Natural killer cell treated with Interleukin-12 subunit alpha and Interleukin-12 subunit beta and Interleukin-15 and Interleukin-18, amount 100 ng/mL, for 72 hours (primary cell): ENCODE data around the gene EEIG1. TPM values are rescaled to one million over a fixed set of nuclear protein-coding genes. Genes with fewer than 3 reads are reported as not detected.
A peak's percentile ranks its signal among the peaks of the same experiment; 100 is the strongest.
"Not testable (repeated sequence)": the region's sequence is repeated elsewhere in the genome, so short reads cannot be mapped to it uniquely, and the experiment has no call there.

Experiments
- ATAC-seq, 2 donors: fragments of 150-1000 bp; cut with Tn5 transposase in 1 of 2; sonication (Bioruptor Pico), chemical (Tn5 transposase) in 1 of 2; 2 replicates each; pipeline ENCODE4 v1.10.0; 2021
- DNase-seq: peaks from one replicate; pipeline ENCODE4 v3.0.0; 2022; ENCODE audit warnings: low spot score
- H3K27ac Mint-ChIP-seq, 2 donors: 1 replicate in 1 of 2; 2 replicates in 1 of 2; pipeline ENCODE4 v1.8.0; 2022; ENCODE audit warnings: mixed read lengths in 2 of 2, mild to moderate bottlenecking in 1 of 2, moderate library complexity in 1 of 2
- H3K27me3 Mint-ChIP-seq, 2 donors: 1 replicate in 1 of 2; 2 replicates in 1 of 2; pipeline ENCODE4 v1.8.0; 2022; ENCODE audit warnings: mixed read lengths in 2 of 2
- H3K36me3 Mint-ChIP-seq: one replicate; pipeline ENCODE4 v1.8.0; 2022; ENCODE audit warnings: mixed read lengths
- H3K4me1 Mint-ChIP-seq, 2 donors: 1 replicate in 1 of 2; 2 replicates in 1 of 2; pipeline ENCODE4 v1.8.0; 2022; ENCODE audit warnings: low read depth in 2 of 2, mixed read lengths in 2 of 2, mild to moderate bottlenecking in 1 of 2
- H3K4me3 Mint-ChIP-seq: one replicate; pipeline ENCODE4 v1.8.0; 2022; ENCODE audit warnings: mixed read lengths
- H3K9me3 Mint-ChIP-seq: 2 replicates; pipeline ENCODE4 v1.8.0; 2022; ENCODE audit warnings: mixed read lengths
- total RNA-seq, 2 donors: library from RNA; stranded (reverse); gene quantifications; one replicate each; pipeline ENCODE4 v1.2.3, GENCODE V29; 2022

EEIG1 gene
- total RNA-seq: 10 to 100 TPM in 1 of 2 donors, 1 to 10 TPM in 1; 8.2 to 16.4 TPM

DNA sequence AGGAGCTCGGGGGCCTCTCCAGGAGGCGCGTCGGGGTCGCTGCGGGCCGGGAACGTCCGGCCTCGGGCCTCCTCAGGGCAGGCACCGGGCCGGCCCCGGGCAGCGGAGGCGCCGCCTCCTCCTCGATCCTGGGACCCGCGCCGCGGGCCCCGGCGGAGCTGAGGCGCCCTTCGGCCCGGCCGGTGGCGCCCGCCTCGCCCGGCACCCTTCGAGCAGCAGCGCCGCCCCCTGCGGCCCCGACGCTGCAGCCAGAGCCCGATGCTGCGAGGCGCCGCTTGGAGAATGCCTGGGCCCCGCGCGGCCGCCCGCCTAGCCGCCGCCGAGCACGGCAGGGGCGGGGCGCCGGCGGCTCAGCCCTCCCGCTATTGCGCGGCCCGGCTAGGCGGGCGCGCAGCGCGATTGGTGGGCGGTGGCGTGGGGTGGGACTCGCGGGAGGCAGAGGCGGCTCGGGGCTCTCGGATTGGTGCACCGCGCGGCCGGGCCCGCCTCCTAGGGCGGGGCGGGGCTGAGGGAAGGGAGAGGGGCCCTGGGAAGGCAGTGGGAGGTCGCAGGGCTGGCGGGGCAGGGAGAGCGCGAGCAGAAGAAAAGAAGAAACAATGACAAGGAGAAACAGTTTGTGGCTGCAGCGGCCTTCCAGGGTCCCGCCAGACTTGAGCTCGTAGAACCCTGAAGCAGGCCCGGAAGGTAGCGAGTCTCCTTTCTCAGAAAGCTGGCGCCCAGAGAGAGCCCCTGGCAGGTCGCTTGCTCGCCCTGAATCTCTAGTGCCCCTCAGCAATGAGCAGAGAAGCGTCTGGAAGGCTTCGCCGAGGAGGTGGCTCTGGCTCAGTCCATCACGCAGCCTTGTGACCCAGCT lies at the start of gene EEIG1:
Gene EEIG1, minus strand, starts transcription at position 284 of the 853 bp plus-strand sequence. CDS start 852 bp downstream, outside the sequence.
- no peaks in the 10 kb centered on the region for H3K36me3 Mint-ChIP-seq
- ATAC-seq (peak; percentile 99), DNase-seq (peak; percentile 97)
- H3K27me3 Mint-ChIP-seq: no peaks in the 10 kb centered on the region
- peak within 1 kb of the TSS; percentile 57 to 74 for H3K27ac Mint-ChIP-seq
- no peaks in the 10 kb centered on the region for H3K9me3 Mint-ChIP-seq
- peak within 1 kb of the TSS; percentile 87 for H3K4me3 Mint-ChIP-seq
- peaks cover 15 to 18% of the 10 kb centered on the region in 2 donors for H3K4me1 Mint-ChIP-seq

DNA sequence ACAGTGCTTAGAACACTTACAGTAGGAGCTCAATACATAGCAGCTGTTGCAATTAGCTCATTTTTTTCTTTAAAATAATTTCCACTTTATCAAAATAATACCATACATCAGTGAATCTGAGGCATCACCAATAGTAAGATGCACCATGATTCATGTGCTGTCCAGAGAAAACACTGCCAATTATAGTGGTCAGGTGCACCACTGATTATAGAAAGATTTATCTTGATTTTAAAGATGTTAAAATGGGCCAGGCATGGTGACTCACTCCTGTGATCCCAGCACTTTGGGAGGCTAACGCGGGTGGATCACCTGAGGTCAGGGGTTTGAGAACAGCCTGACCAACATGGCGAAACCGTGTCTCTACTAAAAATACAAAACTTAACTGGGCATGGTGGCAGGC lies 46.9 kb upstream of the EEIG1 start:
- H3K9me3 Mint-ChIP-seq: no peaks in the 10 kb centered on the region
- H3K36me3 Mint-ChIP-seq: no peaks in the 10 kb centered on the region
- ATAC-seq (no peak), DNase-seq (no peak)
- H3K4me1 Mint-ChIP-seq: peaks cover 37 to 42% of the 10 kb centered on the region in 2 donors
- H3K4me3 Mint-ChIP-seq: peak overlapping the region; percentile 74
- H3K27me3 Mint-ChIP-seq: no peaks in the 10 kb centered on the region
- H3K27ac Mint-ChIP-seq: peak overlapping the region; percentile 88 to 93

DNA sequence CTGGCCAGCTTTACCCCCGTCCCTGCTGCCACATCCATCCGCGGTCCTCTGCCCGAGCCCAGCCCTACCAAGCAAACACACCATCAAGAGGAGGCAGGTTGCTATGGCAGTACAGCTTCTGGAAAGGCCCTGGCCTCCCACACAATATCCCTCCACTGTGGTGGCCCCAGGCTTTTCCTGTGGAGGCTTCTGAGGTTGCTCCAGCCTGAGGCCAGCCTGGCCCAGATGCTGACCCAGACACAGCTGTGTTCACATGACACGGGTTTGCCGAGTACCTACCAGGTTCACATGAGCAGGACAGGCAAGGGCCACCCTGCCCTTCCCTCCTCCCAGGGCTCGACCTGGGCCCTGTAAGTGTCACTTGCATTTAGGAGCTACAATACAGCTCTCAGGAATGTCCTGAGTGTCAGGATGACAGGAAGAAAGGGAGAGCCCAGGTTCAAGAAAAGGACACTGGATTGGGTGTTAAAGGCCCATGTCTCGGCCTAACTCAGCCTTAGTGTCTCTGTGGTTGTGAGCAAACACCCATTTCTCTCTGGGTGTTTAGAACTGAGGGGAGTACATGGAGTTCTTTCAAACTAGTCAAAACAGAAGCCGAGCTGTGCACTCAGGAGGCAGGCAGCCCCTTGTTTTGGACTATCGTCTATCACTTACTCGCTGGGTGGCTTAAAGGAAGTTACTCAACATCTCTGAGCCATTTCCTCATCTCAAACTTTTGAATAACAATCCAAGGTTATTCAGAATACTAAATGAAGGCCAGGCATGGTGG lies 46.2 kb upstream of the EEIG1 start:
- Mint-ChIP-seq H3K27me3 (no peaks in the 10 kb centered on the region), H3K9me3 (no peaks in the 10 kb centered on the region), H3K4me1 (peaks cover 41 to 46% of the 10 kb centered on the region in 2 donors), H3K4me3 (peak overlapping the region; percentile 74), H3K36me3 (no peaks in the 10 kb centered on the region), H3K27ac (peak overlapping the region; percentile 88 to 93)
- ATAC-seq (peak; percentile 82 to 87), DNase-seq (peak; percentile 76)

DNA sequence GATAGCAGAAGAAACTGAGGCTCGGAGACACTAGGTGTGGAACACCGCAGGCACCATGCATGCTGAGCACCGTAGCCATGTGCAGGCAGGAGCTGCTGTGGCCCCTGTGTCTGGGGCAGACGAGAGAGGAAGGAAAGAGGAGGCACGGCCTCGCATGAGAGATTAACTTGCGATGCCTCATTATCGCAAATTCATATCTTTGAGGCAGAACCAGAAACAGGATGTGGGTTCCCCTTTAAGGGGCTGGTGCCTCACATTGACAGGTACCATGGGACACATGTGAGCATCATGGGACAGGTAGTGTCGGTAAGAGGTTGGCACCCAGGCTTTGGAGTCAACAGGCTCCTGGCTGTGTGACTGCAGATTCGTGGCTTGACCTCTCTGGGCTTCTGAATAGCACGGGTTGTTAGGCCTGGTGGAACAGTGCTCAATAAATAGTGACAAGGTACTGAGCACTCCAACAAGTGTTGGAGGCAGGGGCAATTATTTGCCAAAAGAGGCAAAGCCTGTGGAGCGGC lies 45.5 kb upstream of the EEIG1 start:
- H3K27me3 Mint-ChIP-seq: no peaks in the 10 kb centered on the region
- DNase-seq (no peak), ATAC-seq (peak; percentile 21 to 65)
- no peaks in the 10 kb centered on the region for H3K36me3 Mint-ChIP-seq
- H3K4me3 Mint-ChIP-seq: peak overlapping the region; percentile 74
- H3K27ac Mint-ChIP-seq: peak overlapping the region; percentile 88 to 93
- no peaks in the 10 kb centered on the region for H3K9me3 Mint-ChIP-seq
- peaks cover 42 to 48% of the 10 kb centered on the region in 2 donors for H3K4me1 Mint-ChIP-seq

DNA sequence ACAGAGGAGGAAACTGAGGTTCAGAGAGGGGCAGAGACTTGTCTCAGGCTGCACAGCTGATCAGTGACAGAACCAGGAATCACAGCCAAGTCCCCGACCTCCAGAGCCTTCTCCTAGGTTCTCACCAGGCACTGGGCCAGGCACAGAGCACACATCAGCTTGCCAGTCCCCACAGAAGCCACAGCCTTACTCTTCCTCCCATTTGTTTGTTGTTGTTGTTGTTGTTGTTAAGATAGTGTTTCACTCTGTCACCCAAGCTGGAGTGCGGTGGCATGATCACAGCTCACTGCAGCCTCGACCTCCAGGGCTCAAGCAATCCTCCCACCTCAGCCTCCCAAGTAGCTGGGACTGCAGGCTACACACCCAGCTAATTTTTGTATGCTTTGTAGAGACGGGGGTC lies 44.9 kb upstream of the EEIG1 start:
- DNase-seq (no peak), ATAC-seq (no peak)
- no peaks in the 10 kb centered on the region for H3K9me3 Mint-ChIP-seq
- no peaks in the 10 kb centered on the region for H3K27me3 Mint-ChIP-seq
- H3K4me1 Mint-ChIP-seq: peaks cover 42 to 51% of the 10 kb centered on the region in 2 donors
- peak overlapping the region; percentile 74 for H3K4me3 Mint-ChIP-seq
- no peaks in the 10 kb centered on the region for H3K36me3 Mint-ChIP-seq
- peak overlapping the region; percentile 88 to 93 for H3K27ac Mint-ChIP-seq

DNA sequence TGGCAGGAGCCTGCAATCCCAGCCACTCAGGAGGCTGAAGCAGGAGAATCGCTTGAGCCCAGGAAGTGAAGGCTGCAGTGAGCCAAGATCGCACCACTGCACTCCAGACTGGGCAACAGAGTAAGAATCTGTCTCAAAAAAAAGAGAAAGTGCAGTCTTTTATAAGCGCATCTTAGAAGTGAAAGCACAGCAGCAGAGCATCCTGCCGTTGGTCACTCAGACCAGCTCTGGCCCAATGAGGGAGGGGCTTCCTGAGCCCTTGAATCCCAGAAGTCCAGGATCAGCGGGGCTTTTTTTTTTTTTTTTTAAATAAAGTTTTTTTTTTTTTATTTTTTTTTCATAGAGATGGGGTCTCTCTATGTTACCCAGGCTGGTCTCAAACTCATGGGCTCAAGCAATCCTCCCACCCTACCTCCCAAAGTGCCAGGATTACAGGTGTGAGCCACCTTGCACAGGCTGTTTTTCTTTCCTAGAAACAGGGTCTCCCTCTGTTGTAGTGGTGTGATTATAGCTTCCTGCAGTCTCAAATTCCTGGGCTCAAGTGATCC lies 44.0 kb upstream of the EEIG1 start:
- DNase-seq (no peak), ATAC-seq (no peak)
- Mint-ChIP-seq H3K9me3 (no peaks in the 10 kb centered on the region), H3K36me3 (no peaks in the 10 kb centered on the region), H3K4me3 (peak overlapping the region; percentile 74), H3K27me3 (no peaks in the 10 kb centered on the region), H3K27ac (peak overlapping the region in 1 of 2 donors; percentile 88), H3K4me1 (peaks cover 41 to 50% of the 10 kb centered on the region in 2 donors)

DNA sequence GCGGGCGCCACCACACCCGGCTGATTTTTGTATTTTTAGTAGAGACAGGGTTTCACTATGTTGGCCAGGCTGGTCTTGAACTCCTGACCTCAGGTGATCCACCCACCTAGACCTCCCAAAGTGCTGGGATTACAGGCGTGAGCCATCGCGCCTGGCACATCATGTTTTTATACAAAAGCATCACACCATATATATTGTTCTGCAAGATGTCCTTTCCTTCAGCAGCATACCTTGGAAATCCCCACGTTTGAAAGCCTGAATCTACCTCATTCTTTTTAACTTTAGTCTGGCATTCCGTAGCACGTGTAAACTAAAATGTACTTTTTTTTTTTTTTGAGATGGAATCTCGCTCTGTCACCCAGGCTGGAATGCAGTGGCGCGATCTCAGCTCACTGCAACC lies 42.9 kb upstream of the EEIG1 start:
- Mint-ChIP-seq H3K4me1 (peaks cover 36 to 46% of the 10 kb centered on the region in 2 donors), H3K27ac (peak overlapping the region; percentile 28 to 43)
- not testable (repeated sequence) for H3K9me3 Mint-ChIP-seq, ATAC-seq, DNase-seq, H3K4me3 Mint-ChIP-seq, H3K27me3 Mint-ChIP-seq, H3K36me3 Mint-ChIP-seq

DNA sequence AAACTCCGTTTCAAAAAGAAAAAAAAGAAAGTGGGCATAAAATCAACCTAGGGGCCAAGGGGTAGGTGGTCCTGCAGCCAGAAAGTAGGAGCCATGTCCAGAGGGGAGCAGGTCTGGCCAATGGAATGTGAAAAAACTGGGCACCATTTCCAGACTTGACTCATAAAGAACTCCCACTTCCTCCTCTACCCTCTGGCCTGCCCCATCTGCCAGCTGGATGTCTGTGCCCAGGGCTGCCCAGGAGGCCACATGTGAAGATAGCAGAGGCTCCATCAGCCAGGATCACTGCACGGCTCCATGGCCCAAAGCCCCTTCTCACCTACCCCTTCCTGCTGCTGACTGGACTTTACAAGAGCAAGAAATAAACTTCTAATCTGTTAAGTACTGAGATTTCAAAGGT lies 42.1 kb upstream of the EEIG1 start:
- no peak for ATAC-seq
- H3K27me3 Mint-ChIP-seq: no peaks in the 10 kb centered on the region
- no peak for DNase-seq
- peaks cover 33 to 42% of the 10 kb centered on the region in 2 donors for H3K4me1 Mint-ChIP-seq
- no peaks in the 10 kb centered on the region for H3K9me3 Mint-ChIP-seq
- H3K4me3 Mint-ChIP-seq: no peak overlapping the region
- no peak overlapping the region for H3K27ac Mint-ChIP-seq
- H3K36me3 Mint-ChIP-seq: no peaks in the 10 kb centered on the region

DNA sequence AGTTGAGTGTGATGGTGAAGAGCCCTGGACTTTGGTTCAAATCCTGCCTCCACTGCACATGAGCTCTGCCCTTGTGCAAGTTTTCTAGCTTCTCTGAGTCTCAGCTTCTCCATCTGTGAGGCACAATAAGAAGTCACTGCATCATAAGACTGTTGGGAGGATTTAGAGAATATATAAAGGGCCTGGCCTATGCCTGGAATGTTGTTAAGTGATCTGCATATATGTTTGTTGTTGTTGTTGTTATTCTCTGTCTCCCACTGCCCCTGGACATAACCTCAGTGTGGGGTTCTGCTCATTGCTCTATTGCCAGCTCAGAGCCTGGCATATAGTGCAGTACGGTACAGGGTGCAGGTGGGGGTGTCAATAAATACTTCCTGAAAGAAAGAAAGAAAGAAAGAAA lies 40.3 kb upstream of the EEIG1 start:
- Mint-ChIP-seq H3K27ac (peak overlapping the region; percentile 4 to 14), H3K4me3 (no peak overlapping the region), H3K4me1 (peaks cover 18 to 25% of the 10 kb centered on the region in 2 donors), H3K9me3 (no peaks in the 10 kb centered on the region), H3K36me3 (no peaks in the 10 kb centered on the region), H3K27me3 (no peaks in the 10 kb centered on the region)
- no peak for DNase-seq
- ATAC-seq: no peak

DNA sequence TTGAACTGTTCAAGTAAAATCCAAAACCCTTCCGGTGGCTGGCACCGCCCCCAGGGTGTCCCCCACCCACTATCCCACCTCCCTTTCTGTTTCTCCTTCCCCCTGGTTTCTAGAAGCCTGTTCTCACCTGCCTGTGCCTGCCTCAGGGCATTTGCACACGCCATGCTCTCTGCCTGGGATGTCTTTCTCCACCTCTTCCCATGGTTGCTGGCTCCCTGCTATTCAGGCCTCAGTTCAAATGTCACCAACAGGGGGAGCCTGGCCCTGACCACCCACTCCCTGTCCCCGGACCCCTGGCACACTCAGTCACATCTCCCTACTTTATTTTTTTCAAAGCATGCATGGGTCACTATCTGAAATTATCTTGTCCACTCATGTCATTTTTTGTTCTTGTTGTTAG lies 39.9 kb upstream of the EEIG1 start:
- no peak for DNase-seq
- ATAC-seq: no peak
- Mint-ChIP-seq H3K4me3 (no peak overlapping the region), H3K27me3 (no peaks in the 10 kb centered on the region), H3K4me1 (peaks cover 14 to 21% of the 10 kb centered on the region in 2 donors), H3K36me3 (no peaks in the 10 kb centered on the region), H3K27ac (peak overlapping the region in 1 of 2 donors; percentile 14), H3K9me3 (no peaks in the 10 kb centered on the region)

DNA sequence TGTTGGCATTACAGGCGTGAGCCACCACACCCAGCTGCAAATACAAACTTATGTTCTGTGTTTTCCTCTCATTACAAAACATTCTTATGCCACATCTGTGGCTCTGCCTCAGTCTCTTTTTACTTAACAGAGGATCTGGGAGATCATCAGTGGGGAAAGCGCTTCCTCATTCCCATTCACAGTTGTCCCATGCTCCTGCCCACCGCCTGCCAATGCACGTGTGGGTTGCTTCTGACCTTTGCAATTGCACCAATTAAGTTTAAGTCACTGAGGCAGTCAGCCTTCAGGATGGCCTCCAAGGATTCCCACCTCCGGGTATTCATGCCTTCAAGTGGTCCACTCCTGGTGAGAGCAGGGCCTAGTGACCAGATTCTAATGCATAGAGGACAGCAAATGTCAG lies 34.9 kb upstream of the EEIG1 start:
- DNase-seq (no peak), ATAC-seq (no peak)
- Mint-ChIP-seq H3K4me3 (no peak overlapping the region), H3K36me3 (no peaks in the 10 kb centered on the region), H3K27ac (no peak overlapping the region), H3K27me3 (no peaks in the 10 kb centered on the region), H3K4me1 (peaks cover 0 to 1% of the 10 kb centered on the region in 2 donors), H3K9me3 (no peaks in the 10 kb centered on the region)

DNA sequence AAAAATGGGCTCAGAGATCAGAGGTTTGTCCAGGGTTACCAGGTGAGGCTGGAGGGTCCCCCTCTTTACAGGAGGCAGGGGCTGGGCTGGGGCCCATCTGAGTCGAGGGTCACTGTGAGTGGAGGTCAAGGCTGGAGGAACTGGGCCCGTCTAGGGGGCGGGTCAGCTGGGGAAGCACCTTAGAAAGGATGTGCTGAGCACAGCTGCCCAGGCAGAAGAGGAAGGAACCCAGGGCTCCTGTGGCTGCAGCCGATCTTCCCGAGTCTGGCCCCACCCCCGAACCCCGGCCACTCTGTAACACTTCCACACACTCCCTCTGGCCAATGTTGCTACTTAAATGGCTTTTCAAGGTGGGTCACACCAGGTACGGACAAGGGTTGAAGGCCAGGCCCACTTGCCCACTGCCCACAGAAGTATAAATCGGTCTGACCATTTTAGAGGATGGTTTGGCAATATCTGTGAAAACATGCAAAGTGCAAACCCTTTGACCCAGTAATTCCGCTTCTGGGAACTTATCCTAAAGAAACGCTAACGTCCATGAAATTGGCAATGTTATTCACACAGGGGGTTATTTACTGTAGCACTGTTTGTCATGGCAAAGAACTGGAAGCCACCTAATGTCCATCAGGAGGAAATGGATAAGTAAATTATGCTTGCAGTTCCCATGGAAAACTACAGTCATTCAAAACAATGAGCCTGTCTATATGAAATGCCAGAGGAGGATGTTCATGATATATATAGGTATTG lies 30.5 kb upstream of the EEIG1 start:
- ATAC-seq (peak in 1 of 2 donors; percentile 46), DNase-seq (no peak)
- no peak overlapping the region for H3K4me3 Mint-ChIP-seq
- H3K27me3 Mint-ChIP-seq: no peaks in the 10 kb centered on the region
- H3K4me1 Mint-ChIP-seq: peaks cover 9 to 10% of the 10 kb centered on the region in 2 donors
- no peaks in the 10 kb centered on the region for H3K9me3 Mint-ChIP-seq
- no peak overlapping the region for H3K27ac Mint-ChIP-seq
- H3K36me3 Mint-ChIP-seq: no peaks in the 10 kb centered on the region

DNA sequence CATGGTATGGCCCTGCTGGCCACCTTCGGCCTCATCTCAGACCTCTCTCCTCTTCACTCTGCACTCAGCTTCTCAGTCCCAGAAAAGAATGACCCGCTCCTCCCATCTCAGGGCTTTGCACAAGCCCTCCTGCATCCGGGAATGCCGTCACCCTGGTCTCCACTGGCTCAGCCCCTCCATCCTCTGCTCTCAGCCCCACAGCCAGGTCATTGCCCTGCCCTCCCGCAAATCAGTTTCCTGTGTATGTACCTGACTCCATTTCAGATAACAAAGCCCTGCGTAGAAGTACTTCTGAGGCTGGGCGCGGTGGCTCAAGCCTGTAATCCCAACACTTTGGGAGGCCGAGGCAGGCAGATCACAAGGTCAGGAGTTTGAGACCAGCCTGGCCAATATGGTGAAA lies 28.9 kb upstream of the EEIG1 start:
- Mint-ChIP-seq H3K4me3 (no peak overlapping the region), H3K4me1 (peaks cover 9 to 10% of the 10 kb centered on the region in 2 donors), H3K36me3 (no peaks in the 10 kb centered on the region), H3K27ac (peak overlapping the region in 1 of 2 donors; percentile 79), H3K27me3 (no peaks in the 10 kb centered on the region), H3K9me3 (no peaks in the 10 kb centered on the region)
- ATAC-seq (peak in 1 of 2 donors; percentile 24), DNase-seq (no peak)
